Testis (tissue), 2 donors: ENCODE results near the gene RNASEH1.

Experiments
- CTCF ChIP-seq, 3 experiments: fragments of 450-650 bp in 2 of 3; fragments of 200-600 bp in 1 of 3; sonication (generic) in 1 of 3; IDR thresholded peaks; one replicate each; pipeline ENCODE4 v1.5.1; 2016 to 2019; ENCODE audit warnings: antibody characterized with exemption in 3 of 3, mild to moderate bottlenecking in 2 of 3, moderate library complexity in 1 of 3
- POLR2A ChIP-seq: fragments of 450-650 bp; IDR thresholded peaks from one replicate; pipeline ENCODE4 v1.6.1; 2017; ENCODE audit warnings: antibody characterized with exemption, mild to moderate bottlenecking, moderate library complexity

GRCh38 chr2:3533836-3534235 lies 24.3 kb downstream of the RNASEH1 start:
- TF ChIP-seq POLR2A (no peak), CTCF (IDR thresholded peaks at IDR 0.05) (no peak)
